Smooth muscle cell (in vitro differentiated cells): ENCODE data around the gene GPT2. TPM values are rescaled to one million over a fixed set of nuclear protein-coding genes. Genes with fewer than 3 reads are reported as not detected.

Experiments used
- DNase-seq: peaks from one replicate; lab custom pipeline; 2025; ENCODE audit not compliant: unreplicated experiment; lab: John Stamatoyannopoulos, UW
- H2AFZ ChIP-seq: fragments of 200-600 bp; sonication (generic); 2 replicates; pipeline ENCODE4 v1.6.0; 2016; ENCODE audit warnings: antibody characterized with exemption, low read depth, mild to moderate bottlenecking
- H3F3A ChIP-seq: fragments of 200-600 bp; sonication (generic); 2 replicates; pipeline ENCODE4 v1.6.0; 2017; ENCODE audit warnings: antibody characterized with exemption, low read depth
- H3K27ac ChIP-seq: fragments of 200-600 bp; sonication (generic); 2 replicates; pipeline ENCODE4 v1.5.1; 2016; ENCODE audit warnings: low read depth, mild to moderate bottlenecking
- H3K27me3 ChIP-seq: fragments of 200-600 bp; sonication (generic); 2 replicates; pipeline ENCODE4 v1.6.1; 2016; ENCODE audit warnings: low read depth, mild to moderate bottlenecking
- H3K36me3 ChIP-seq: fragments of 200-600 bp; sonication (generic); 2 replicates; pipeline ENCODE4 v1.5.1; 2016; ENCODE audit warnings: low read depth
- H3K4me1 ChIP-seq: fragments of 200-600 bp; sonication (generic); 2 replicates; pipeline ENCODE4 v1.5.1; 2016; ENCODE audit warnings: low read depth
- H3K4me2 ChIP-seq: fragments of 200-600 bp; sonication (generic); 2 replicates; pipeline ENCODE4 v1.6.0; 2016; ENCODE audit warnings: mild to moderate bottlenecking
- H3K4me3 ChIP-seq: fragments of 200-600 bp; sonication (generic); 2 replicates; pipeline ENCODE4 v1.5.1; 2016; ENCODE audit warnings: mild to moderate bottlenecking
- H3K79me2 ChIP-seq: fragments of 200-600 bp; sonication (generic); 2 replicates; pipeline ENCODE4 v1.6.0; 2016; ENCODE audit warnings: low read depth, mild to moderate bottlenecking
- H3K9ac ChIP-seq: fragments of 200-600 bp; sonication (generic); 2 replicates; pipeline ENCODE4 v1.6.0; 2016; ENCODE audit warnings: low read depth
- H3K9me3 ChIP-seq: fragments of 200-600 bp; sonication (generic); replicated peaks from 2 replicates; pipeline ENCODE4 v1.5.1; 2016; ENCODE audit warnings: low read depth
- H4K20me1 ChIP-seq: fragments of 200-600 bp; sonication (generic); 2 replicates; pipeline ENCODE4 v1.6.0; 2016; ENCODE audit warnings: low read depth
- WGBS: methylation state at CpG from one replicate; pipeline ENCODE4 v1.1.7; 2016; ENCODE audit warnings: low lambda C conversion rate; 5-methylcytosine and 5-hydroxymethylcytosine counted together
- polyA plus RNA-seq: library from polyadenylated mRNA; unstranded; fragments of >200 nt; fragmentation: Nextera tagmentation; extraction: Ambion mirVana; gene quantifications from 2 replicates; pipeline ENCODE4 v1.2.1, GENCODE V29; 2016
- total RNA-seq: library from RNA; depleted of rRNA; stranded (reverse); fragments of >200 nt; gene quantifications from 2 replicates; pipeline ENCODE4 v1.2.3, GENCODE V29; 2014
- TF ChIP-seq, protein P1 (sequence below): fragments of 200-600 bp; sonication (generic); IDR thresholded peaks from 2 replicates; pipeline ENCODE4 v1.5.1; 2017; ENCODE audit warnings: borderline replicate concordance, mild to moderate bottlenecking, antibody characterized with exemption; ENCODE audit not compliant: insufficient read depth, poor library complexity, severe bottlenecking

The GPT2 gene
- total and polyA plus RNA-seq, 2 experiments from 2014 or later: 21.4 to 29.3 TPM

DNA sequence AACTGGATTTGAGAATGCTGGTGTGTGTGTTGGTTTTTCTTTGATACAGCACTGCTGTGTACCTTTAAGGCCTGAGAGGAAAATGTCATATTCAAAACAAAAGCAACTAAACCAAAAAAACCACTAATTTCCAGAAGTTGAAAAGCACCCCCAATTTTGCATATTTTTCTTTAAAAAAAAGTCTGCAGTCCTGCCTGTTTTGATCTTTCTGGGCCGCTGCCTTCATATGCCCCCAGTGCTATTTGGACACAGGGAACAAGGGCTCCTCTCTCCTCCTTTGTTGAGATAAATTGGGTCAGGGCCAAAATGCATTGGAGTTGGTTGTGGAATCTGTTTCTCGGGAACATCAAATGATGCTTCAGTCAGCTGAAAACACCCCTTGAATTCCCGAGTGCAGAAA, 26.9 kb downstream of the GPT2 start:
- H3K9ac ChIP-seq: no peak overlapping the region
- no peaks in the 10 kb centered on the region for H3F3A ChIP-seq
- TF ChIP-seq, protein P1, sequence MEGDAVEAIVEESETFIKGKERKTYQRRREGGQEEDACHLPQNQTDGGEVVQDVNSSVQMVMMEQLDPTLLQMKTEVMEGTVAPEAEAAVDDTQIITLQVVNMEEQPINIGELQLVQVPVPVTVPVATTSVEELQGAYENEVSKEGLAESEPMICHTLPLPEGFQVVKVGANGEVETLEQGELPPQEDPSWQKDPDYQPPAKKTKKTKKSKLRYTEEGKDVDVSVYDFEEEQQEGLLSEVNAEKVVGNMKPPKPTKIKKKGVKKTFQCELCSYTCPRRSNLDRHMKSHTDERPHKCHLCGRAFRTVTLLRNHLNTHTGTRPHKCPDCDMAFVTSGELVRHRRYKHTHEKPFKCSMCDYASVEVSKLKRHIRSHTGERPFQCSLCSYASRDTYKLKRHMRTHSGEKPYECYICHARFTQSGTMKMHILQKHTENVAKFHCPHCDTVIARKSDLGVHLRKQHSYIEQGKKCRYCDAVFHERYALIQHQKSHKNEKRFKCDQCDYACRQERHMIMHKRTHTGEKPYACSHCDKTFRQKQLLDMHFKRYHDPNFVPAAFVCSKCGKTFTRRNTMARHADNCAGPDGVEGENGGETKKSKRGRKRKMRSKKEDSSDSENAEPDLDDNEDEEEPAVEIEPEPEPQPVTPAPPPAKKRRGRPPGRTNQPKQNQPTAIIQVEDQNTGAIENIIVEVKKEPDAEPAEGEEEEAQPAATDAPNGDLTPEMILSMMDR: no peak
- WGBS: 98% methylated on average over 3 of the region's 3 CpGs
- H3K27me3 ChIP-seq: no peaks in the 10 kb centered on the region
- H4K20me1 ChIP-seq: peaks cover 15% of the 10 kb centered on the region
- no peak overlapping the region for H3K27ac ChIP-seq
- no peaks in the 10 kb centered on the region for H3K9me3 ChIP-seq
- no peaks in the 10 kb centered on the region for H3K79me2 ChIP-seq
- H3K36me3 ChIP-seq: peaks cover 6% of the 10 kb centered on the region
- no peak overlapping the region for H3K4me2 ChIP-seq
- DNase-seq: no peak
- H2AFZ ChIP-seq: no peak overlapping the region
- H3K4me1 ChIP-seq: no peaks in the 10 kb centered on the region
- H3K4me3 ChIP-seq: no peak overlapping the region

DNA sequence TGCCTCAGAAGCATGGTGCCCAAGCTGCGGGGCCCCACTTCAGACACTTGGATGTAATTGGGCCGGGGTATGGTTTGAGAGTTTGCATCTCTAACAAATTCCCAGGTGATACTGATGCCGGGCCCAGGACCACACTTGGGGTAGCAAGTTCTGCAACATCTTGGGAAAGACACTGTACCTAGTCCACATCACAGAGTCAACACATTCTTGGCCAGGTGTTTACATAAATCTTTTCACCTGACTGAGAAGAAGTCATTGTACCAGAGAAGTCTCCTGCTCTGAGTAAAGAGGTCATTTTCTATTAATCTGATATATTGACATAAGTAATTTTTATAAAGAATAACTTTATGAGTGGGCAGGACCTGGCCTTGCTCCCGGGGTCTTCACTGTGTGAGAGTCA, 27.5 kb downstream of the GPT2 start:
- H3K4me2 ChIP-seq: no peak overlapping the region
- H3F3A ChIP-seq: no peaks in the 10 kb centered on the region
- no peaks in the 10 kb centered on the region for H3K79me2 ChIP-seq
- TF ChIP-seq, protein P1: no peak
- peaks cover 6% of the 10 kb centered on the region for H3K36me3 ChIP-seq
- no peak for DNase-seq
- H4K20me1 ChIP-seq: peaks cover 15% of the 10 kb centered on the region
- 97% methylated on average over 4 of the region's 4 CpGs for WGBS
- no peak overlapping the region for H3K27ac ChIP-seq
- H3K4me1 ChIP-seq: no peaks in the 10 kb centered on the region
- H2AFZ ChIP-seq: no peak overlapping the region
- H3K9ac ChIP-seq: no peak overlapping the region
- H3K4me3 ChIP-seq: no peak overlapping the region
- no peaks in the 10 kb centered on the region for H3K27me3 ChIP-seq
- H3K9me3 ChIP-seq: no peaks in the 10 kb centered on the region

DNA sequence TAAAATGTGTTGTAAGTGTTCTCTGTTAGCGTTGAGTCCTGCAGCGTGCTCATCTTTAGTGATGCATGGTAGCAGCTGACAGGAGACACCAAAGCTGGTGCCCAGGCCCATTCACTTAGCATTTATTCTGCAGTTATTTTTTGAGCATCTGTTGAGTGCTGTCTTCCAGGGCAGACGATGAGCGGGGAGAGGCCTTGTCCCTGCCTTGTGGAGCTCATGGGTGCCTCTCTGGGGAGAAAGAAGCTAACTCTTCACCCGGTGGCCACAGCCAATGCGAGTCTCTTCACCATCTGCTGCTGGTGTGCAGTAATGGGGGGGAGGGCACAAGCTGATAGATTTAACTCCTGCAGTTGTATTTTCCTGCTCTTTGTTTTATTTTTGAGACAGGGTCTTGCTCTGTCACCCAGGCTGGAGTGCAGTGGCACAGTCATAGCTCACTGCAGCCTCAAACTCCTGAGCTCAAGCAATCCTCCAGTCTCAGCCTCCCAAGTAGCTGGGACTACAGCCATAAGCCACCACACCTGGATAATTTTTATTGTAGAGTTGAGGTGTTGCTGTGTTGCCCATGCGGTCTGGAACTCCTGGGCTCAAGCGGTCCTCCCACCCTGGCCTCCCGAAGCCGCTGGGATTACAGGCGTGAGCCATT, 30.5 kb downstream of the GPT2 start:
- no peak overlapping the region for H3K27ac ChIP-seq
- peaks cover 5% of the 10 kb centered on the region for H4K20me1 ChIP-seq
- TF ChIP-seq, protein P1: no peak
- H3K27me3 ChIP-seq: no peaks in the 10 kb centered on the region
- H3K9me3 ChIP-seq: no peaks in the 10 kb centered on the region
- H2AFZ ChIP-seq: no peak overlapping the region
- H3K9ac ChIP-seq: no peak overlapping the region
- H3F3A ChIP-seq: no peaks in the 10 kb centered on the region
- no peak for DNase-seq
- H3K36me3 ChIP-seq: peaks cover 6% of the 10 kb centered on the region
- 96% methylated on average over 11 of the region's 11 CpGs for WGBS
- H3K4me3 ChIP-seq: no peak overlapping the region
- no peaks in the 10 kb centered on the region for H3K4me1 ChIP-seq
- no peaks in the 10 kb centered on the region for H3K79me2 ChIP-seq
- H3K4me2 ChIP-seq: no peak overlapping the region

DNA sequence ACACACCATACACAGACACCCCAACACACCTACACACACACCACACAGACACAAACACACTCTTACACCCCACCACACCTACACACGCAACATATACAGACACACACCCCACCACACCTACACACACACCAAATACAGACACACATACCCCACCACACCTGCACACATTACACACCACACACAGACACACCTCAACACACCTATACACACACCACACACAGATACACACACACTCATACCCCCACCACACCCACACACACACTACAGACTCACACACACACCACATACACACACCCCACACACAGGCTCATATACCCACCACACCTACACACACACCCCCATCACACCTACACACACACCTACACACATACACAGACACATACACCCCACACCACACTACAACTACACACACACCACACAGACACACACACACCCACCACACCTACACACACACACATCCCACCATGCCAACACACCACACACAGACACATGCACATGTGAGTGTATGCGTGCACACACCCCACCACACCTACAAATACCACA, 31.4 kb downstream of the GPT2 start:
- Histone ChIP-seq H3K36me3 (peaks cover 6% of the 10 kb centered on the region), H3K27ac (no peak overlapping the region), H3K9ac (no peak overlapping the region), H2AFZ (no peak overlapping the region), H3K9me3 (no peaks in the 10 kb centered on the region), H3K4me3 (no peak overlapping the region), H3K27me3 (no peaks in the 10 kb centered on the region), H3K4me2 (no peak overlapping the region), H4K20me1 (peaks cover 12% of the 10 kb centered on the region), H3K4me1 (no peaks in the 10 kb centered on the region), H3F3A (no peaks in the 10 kb centered on the region), H3K79me2 (no peaks in the 10 kb centered on the region)
- 100% methylated on average over 2 of the region's 2 CpGs for WGBS
- no peak for DNase-seq
- TF ChIP-seq, protein P1: no peak
